K562 (cell line): ENCODE data around the gene IPCEF1. TPM values are rescaled to one million over a fixed set of nuclear protein-coding genes. Genes with fewer than 3 reads are reported as not detected.

Experiments used
- ATAC-seq: fragments of 200-7000 bp; cut with Tn5 transposase; 3 replicates; pipeline ENCODE4 v1.9.1; 2020; ENCODE audit warnings: moderate library complexity
- BruUV-seq: library from RNA; stranded (reverse); fragments of 400-500 nt; replicated peaks from 2 replicates; lab custom pipeline; 2021; lab: Mats Ljungman, UMichigan
- CTCF ChIA-PET: fragments of 300-600 bp; formaldehyde crosslinking; extraction: SDS; loops from one replicate; lab custom pipeline; 2021; ENCODE audit warnings: low intra/inter-chr PET ratio; lab: Yijun Ruan, JAX
- POLR2A ChIA-PET: fragments of 300-600, 350-650 bp; sonication (Branson Sonifier 250); formaldehyde crosslinking; extraction: SDS; loops from one replicate; lab custom pipeline; 2021; ENCODE audit warnings: antibody characterized with exemption, inconsistent platforms; lab: Yijun Ruan, JAX
- DNase-seq, 4 experiments: peaks; one replicate each; pipeline versions ENCODE4 v3.0.0 to v3.0.0-alpha.2; 2011 to 2018; ENCODE audit warnings: low spot score in 3 of 4, mixed read lengths in 3 of 4; ENCODE audit errors: extremely low read depth in 1 of 4
- FAIRE-seq: peaks from 2 replicates; lab custom pipeline; 2011; peaks lifted over from hg19 to GRCh38; lab: Jason Lieb, UNC
- H2AFZ ChIP-seq: 2 replicates; pipeline ENCODE4 v1.6.0; 2011; ENCODE audit warnings: low read depth, low read length, control low read depth, inconsistent platforms
- H3K27ac ChIP-seq: fragments of 200-600 bp; 3 replicates; pipeline ENCODE4 v1.8.0; 2011; ENCODE audit warnings: low read depth, mild to moderate bottlenecking, control low read depth, inconsistent platforms, low read length, moderate library complexity, mixed read lengths; ENCODE audit errors: extremely low read depth
- H3K27me3 ChIP-seq, 2 experiments: fragments of 300-600 bp in 1 of 2; 2 replicates in 1 of 2; 3 replicates in 1 of 2; pipeline versions ENCODE4 v1.6.0 to v1.8.0; 2011; ENCODE audit warnings: inconsistent platforms in 2 of 2, low read length in 2 of 2, mild to moderate bottlenecking in 1 of 2, mixed read lengths in 1 of 2, moderate library complexity in 1 of 2; ENCODE audit not compliant: control insufficient read depth in 2 of 2, insufficient read depth in 2 of 2
- H3K36me3 ChIP-seq: fragments of 300-600 bp; 3 replicates; pipeline ENCODE4 v1.8.0; 2011; ENCODE audit warnings: mild to moderate bottlenecking, low read length, inconsistent platforms; ENCODE audit not compliant: control insufficient read depth, insufficient read depth
- H3K4me1 ChIP-seq, 2 experiments: fragments of 200-600 bp in 1 of 2; replicated peaks in 1 of 2; 2 replicates in 1 of 2; 3 replicates in 1 of 2; pipeline versions ENCODE4 v1.5.1 to v1.8.0; 2011; ENCODE audit warnings: inconsistent platforms in 2 of 2, low read length in 2 of 2, mild to moderate bottlenecking in 1 of 2, mixed read lengths in 1 of 2, moderate library complexity in 1 of 2; ENCODE audit not compliant: control insufficient read depth in 2 of 2, insufficient read depth in 2 of 2
- H3K4me2 ChIP-seq: 2 replicates; pipeline ENCODE4 v1.6.1; 2011; ENCODE audit warnings: low read length, control low read depth, inconsistent platforms, mixed read lengths; ENCODE audit not compliant: insufficient read depth
- H3K4me3 ChIP-seq: fragments of 200-600 bp; sonication (generic), shearing (Covaris generic); 2 replicates; pipeline ENCODE4 v1.5.1; 2016; ENCODE audit warnings: control low read depth, inconsistent platforms
- H3K79me2 ChIP-seq: fragments of 200-600 bp; 3 replicates; pipeline ENCODE4 v1.8.0; 2011; ENCODE audit warnings: low read length, inconsistent platforms; ENCODE audit not compliant: control insufficient read depth, insufficient read depth
- H3K9ac ChIP-seq, 2 experiments: 2 replicates each; pipeline versions ENCODE4 v1.6.0 to v1.6.1; 2011; ENCODE audit warnings: low read depth in 2 of 2, low read length in 2 of 2, control low read depth in 1 of 2, inconsistent platforms in 1 of 2, mild to moderate bottlenecking in 1 of 2, mixed read lengths in 1 of 2; ENCODE audit not compliant: insufficient read depth in 1 of 2
- H3K9me1 ChIP-seq: one replicate; pipeline ENCODE4 v1.6.0; 2011; ENCODE audit warnings: inconsistent platforms, mild to moderate bottlenecking, low read length, moderate library complexity; ENCODE audit not compliant: control insufficient read depth, insufficient read depth
- H3K9me3 ChIP-seq: replicated peaks from 2 replicates; pipeline ENCODE4 v1.5.1; 2011; ENCODE audit warnings: low read depth, low read length, inconsistent platforms; ENCODE audit not compliant: control insufficient read depth, insufficient read depth
- H4K20me1 ChIP-seq: replicated peaks from 2 replicates; pipeline ENCODE4 v1.6.1; 2011; ENCODE audit warnings: low read length, inconsistent platforms, mixed read lengths; ENCODE audit not compliant: control insufficient read depth, insufficient read depth
- ARNT ChIP-seq, 2 experiments: fragments of 450-650 bp; IDR thresholded peaks; 2 replicates each; pipeline ENCODE4 v1.6.1; 2016; ENCODE audit warnings: mild to moderate bottlenecking in 1 of 2
- CBX5 ChIP-seq: IDR thresholded peaks from 2 replicates; pipeline ENCODE4 v1.6.1; 2014; ENCODE audit warnings: low read depth, borderline replicate concordance
- CREB3L1 ChIP-seq: fragments of 450-650 bp; IDR thresholded peaks from 2 replicates; pipeline ENCODE4 v1.6.1; 2014; ENCODE audit warnings: low read depth, mild to moderate bottlenecking, moderate library complexity, borderline replicate concordance
- EP400 ChIP-seq: fragments of 450-650 bp; IDR thresholded peaks from 2 replicates; pipeline ENCODE4 v1.6.1; 2017; ENCODE audit warnings: antibody characterized with exemption, mild to moderate bottlenecking, moderate library complexity
- GATAD2B ChIP-seq: fragments of 450-650 bp; IDR thresholded peaks from 2 replicates; pipeline ENCODE4 v1.6.1; 2017; ENCODE audit warnings: mild to moderate bottlenecking, borderline replicate concordance
- KDM5B ChIP-seq: fragments of 200-600 bp; sonication (generic); IDR thresholded peaks from 2 replicates; pipeline ENCODE4 v1.6.1; 2012; ENCODE audit warnings: low read depth, mild to moderate bottlenecking, moderate library complexity, low read length, control low read depth, inconsistent platforms; ENCODE audit not compliant: insufficient replicate concordance
- MAFG ChIP-seq: fragments of 450-650 bp; conservative IDR thresholded peaks from 2 replicates; pipeline ENCODE4 v1.6.1; 2016; ENCODE audit warnings: missing genetic modification characterization, missing compliant biosample characterization
- MCM3 ChIP-seq: fragments of 450-650 bp; IDR thresholded peaks from 2 replicates; pipeline ENCODE4 v1.6.1; 2016
- MTA1 ChIP-seq: fragments of 450-650 bp; IDR thresholded peaks from 2 replicates; pipeline ENCODE4 v1.6.1; 2017; ENCODE audit warnings: borderline replicate concordance
- MTA3 ChIP-seq: fragments of 450-650 bp; formaldehyde crosslinking; IDR thresholded peaks from 2 replicates; pipeline ENCODE4 v1.6.1; 2017; ENCODE audit warnings: mild to moderate bottlenecking, borderline replicate concordance
- NFATC3 ChIP-seq: fragments of 450-650 bp; IDR thresholded peaks from 2 replicates; pipeline ENCODE4 v1.6.1; 2017; ENCODE audit warnings: mild to moderate bottlenecking
- NR1H2 ChIP-seq: sonication (generic); formaldehyde crosslinking; IDR thresholded peaks from 2 replicates; pipeline ENCODE4 v1.4.0; 2020; ENCODE audit warnings: mild to moderate bottlenecking, missing genetic modification reagents
- POLR2AphosphoS5 ChIP-seq: IDR thresholded peaks from 2 replicates; pipeline ENCODE4 v1.6.1; 2011; ENCODE audit warnings: mild to moderate bottlenecking, low read depth, low read length, moderate library complexity; ENCODE audit not compliant: control insufficient read depth, insufficient read depth
- PURB ChIP-seq: sonication (generic); formaldehyde crosslinking; IDR thresholded peaks from 2 replicates; pipeline ENCODE4 v1.9.0; 2021; ENCODE audit warnings: low read depth, mild to moderate bottlenecking, missing genetic modification reagents
- SNIP1 ChIP-seq: fragments of 450-650 bp; IDR thresholded peaks from 2 replicates; pipeline ENCODE4 v1.7.1; 2017; ENCODE audit warnings: low read depth, mild to moderate bottlenecking
- TEAD1 ChIP-seq, 2 experiments: fragments of 450-650 bp in 1 of 2; sonication (generic) in 1 of 2; formaldehyde crosslinking; IDR thresholded peaks; 2 replicates each; pipeline versions ENCODE4 v1.4.0 to v1.8.0; 2020 to 2022; ENCODE audit warnings: mild to moderate bottlenecking in 2 of 2, missing genetic modification reagents in 1 of 2
- TFE3 ChIP-seq: fragments of 450-650 bp; formaldehyde crosslinking; IDR thresholded peaks from 2 replicates; pipeline ENCODE4 v1.4.0; 2020; ENCODE audit warnings: mild to moderate bottlenecking, mixed read lengths
- ZNF354B ChIP-seq: fragments of 250-450 bp; sonication (Bioruptor Pico); IDR thresholded peaks from 2 replicates; pipeline ENCODE4 v1.4.0; 2020
- ZNF586 ChIP-seq: fragments of 450-650 bp; formaldehyde crosslinking; conservative IDR thresholded peaks from 2 replicates; pipeline ENCODE4 v1.4.0; 2020; ENCODE audit warnings: mild to moderate bottlenecking, moderate library complexity
- WGBS: fragments of 100-300 bp; shearing (Covaris generic); methylation state at CpG from one replicate; pipeline ENCODE4 v1.1.6; 2016; ENCODE audit warnings: low coverage, mixed read lengths; ENCODE audit not compliant: insufficient coverage; ENCODE audit errors: missing lambda C conversion rate; 5-methylcytosine and 5-hydroxymethylcytosine counted together
- in situ Hi-C: fragments of 300-500 bp; cut with MboI; formaldehyde crosslinking; loops from 4 replicates; pipeline ENCODE4 v1.15.0; 2018; ENCODE audit warnings: inconsistent platforms, mixed read lengths
- intact Hi-C: fragments of 100-400 bp; cut with micrococcal nuclease; formaldehyde crosslinking; loops from 2 replicates; pipeline ENCODE4 v1.14.2; 2022
- polyA plus RNA-seq, 8 experiments: library from polyadenylated mRNA; depleted of rRNA in 4 of 8; stranded (reverse) in 5 of 8; unstranded in 3 of 8; fragments of >200 nt; fragmentation: Nextera tagmentation in 2 of 8; fragmentation: Illumina TruSeq in 1 of 8; extraction: Ambion mirVana in 2 of 8; extraction: Trizol in 1 of 8; gene quantifications; 2 replicates each; pipeline versions ENCODE4 v1.2.1 to v1.2.3, GENCODE V29; 2011 to 2014; ENCODE audit warnings: inconsistent platforms in 1 of 8, missing spikeins in 1 of 8
- total RNA-seq, 7 experiments: library from RNA; depleted of rRNA in 6 of 7; stranded (reverse); fragments of >200 nt in 6 of 7; fragmentation: Illumina TruSeq in 2 of 7; extraction: Trizol in 2 of 7; gene quantifications; 2 replicates each; pipeline versions ENCODE4 v1.2.1 to v1.2.3, GENCODE V29; 2011 to 2021; ENCODE audit warnings: low replicate concordance in 1 of 7

Gene IPCEF1
- total and polyA plus RNA-seq, 9 of the 15 experiments (the other 6 are each of a cell fraction or from before 2014, with no cell fraction given): 0.14 to 0.18 TPM; not detected in 7

GRCh38 chr6:154169193-154169847 is 187.3 kb downstream of the IPCEF1 start (continued):
- TF ChIP-seq NR1H2 (no peak), SNIP1 (no peak), GATAD2B (no peak)

GRCh38 chr6:154167126-154167525 is 189.5 kb downstream of the IPCEF1 start:
- Histone ChIP-seq H3K27me3 (no peaks in the 10 kb centered on the region), H3K9me3 (no peaks in the 10 kb centered on the region), H3K9ac (no peak overlapping the region), H4K20me1 (no peaks in the 10 kb centered on the region; the same call in 1 of the 2 replicates), H3K36me3 (no peaks in the 10 kb centered on the region), H3K79me2 (no peaks in the 10 kb centered on the region), H3K4me2 (no peak overlapping the region), H3K27ac (no peak overlapping the region), H3K4me1 (no peaks in the 10 kb centered on the region), H3K4me3 (no peak overlapping the region), H2AFZ (no peak overlapping the region), H3K9me1 (no peaks in the 10 kb centered on the region)
- DNase-seq (no peak), FAIRE-seq (no peak), ATAC-seq (no peak)
- ChIA-PET POLR2A (interaction anchor here (0.8 kb wide), 1 partner anchor 8 kb away, joined by 3 read pairs; no protein-coding TSS in a partner anchor), CTCF (no interaction called here)
- WGBS: 0% methylated on average over 2 of the region's 2 CpGs
- in situ Hi-C loops (loop anchor here (25.0 kb wide), 1 partner anchor 645 kb away; no protein-coding TSS in a partner anchor), intact Hi-C loops (no loop called here)
- BruUV-seq: no TSS peak
- TF ChIP-seq TEAD1 (CRISPR knock-in tag; IDR thresholded peaks at IDR 0.05): no peak
- TF ChIP-seq MTA3: no peak
- TF ChIP-seq CREB3L1: no peak
- no peak for TF ChIP-seq TFE3 (CRISPR knock-in tag)
- no peak for TF ChIP-seq MCM3
- no peak for TF ChIP-seq POLR2AphosphoS5
- TF ChIP-seq ZNF354B (CRISPR knock-in tag): no peak
- no peak for TF ChIP-seq CBX5
- TF ChIP-seq ZNF586 (CRISPR knock-in tag): no peak
- no peak for TF ChIP-seq MAFG (tag)
- TF ChIP-seq EP400: no peak
- no peak for TF ChIP-seq PURB (CRISPR knock-in tag)
- TF ChIP-seq KDM5B: no peak
- TF ChIP-seq NFATC3: no peak
- TF ChIP-seq MTA1: no peak
- no peak for TF ChIP-seq ARNT (IDR thresholded peaks at IDR 0.05)
